ENCODE data around the gene TMEM220. TPM values are rescaled to one million over a fixed set of nuclear protein-coding genes. Genes with fewer than 3 reads are reported as not detected.

TMEM220 gene
- total RNA-seq, result under 1 TPM; 0.24 to 0.94 TPM

DNA sequence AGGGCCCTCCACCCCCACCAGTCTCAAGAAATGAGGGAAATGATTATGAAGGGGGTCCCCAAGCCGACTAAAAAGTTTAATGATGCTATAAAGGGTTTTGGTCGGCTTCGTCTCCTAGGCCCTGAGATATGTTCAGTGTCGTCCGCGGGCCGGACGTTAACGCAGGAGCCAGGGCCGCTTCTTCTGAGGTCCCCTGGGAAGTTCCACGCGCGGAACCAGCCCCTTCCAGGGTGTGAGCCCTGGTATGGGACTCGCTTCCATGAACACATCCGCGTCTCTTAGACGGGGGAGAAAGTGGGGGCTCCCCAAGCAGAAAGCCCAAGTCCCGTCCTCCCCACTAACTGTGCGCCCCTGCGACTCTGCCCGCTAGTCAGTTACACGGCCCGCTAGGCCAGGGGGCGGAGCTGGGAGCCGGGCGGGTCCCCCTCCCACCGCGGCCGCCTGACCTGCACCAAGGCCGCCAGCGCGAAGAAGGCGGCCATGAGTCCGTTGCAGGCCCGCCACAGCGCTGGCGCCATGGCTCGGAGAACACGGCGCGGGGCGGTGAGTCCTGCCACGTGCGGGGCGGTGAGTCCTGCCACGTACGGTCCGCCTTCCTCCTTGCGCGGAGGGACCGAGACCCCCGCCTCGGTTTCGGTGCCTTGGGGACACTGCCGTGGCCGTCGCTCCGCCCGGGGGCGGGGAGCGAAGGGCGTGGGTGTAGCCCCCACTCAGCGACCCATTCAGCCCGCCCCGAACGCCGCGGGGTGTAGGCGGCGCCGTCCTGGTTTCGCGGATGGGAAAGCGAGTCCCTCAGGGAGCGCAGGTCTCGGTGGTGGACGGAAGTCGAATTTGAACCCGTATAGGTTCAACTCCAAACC is at the start of gene TMEM220:
Gene TMEM220 (minus strand): TSS at position 690 of the 860 bp plus-strand sequence. CDS start 172 bp downstream, at position 518.
- Mint-ChIP-seq H3K36me3 (no peaks in the 10 kb centered on the region), H3K9me3 (no peaks in the 10 kb centered on the region), H3K27me3 (peaks cover 3% of the 10 kb centered on the region), H3K27ac (peak within 1 kb of the TSS; percentile 42), H3K4me1 (ENCODE audit: low read depth) (peaks cover 20% of the 10 kb centered on the region), H3K4me3 (peak within 1 kb of the TSS; percentile 78)
- CTCF ChIA-PET, result interaction anchor here (1.1 kb wide), 2 partner anchors 27 to 83 kb away, joined by 3 read pairs; no protein-coding TSS in a partner anchor
- peak; percentile 42 for DNase-seq
- POLR2A ChIA-PET, result no interaction called here
- intact Hi-C loops (cut with micrococcal nuclease), result loop anchor here (1.0 kb wide), 1 partner anchor 32 kb away; the partner anchor contains the start of genes ADPRM and SCO1

DNA sequence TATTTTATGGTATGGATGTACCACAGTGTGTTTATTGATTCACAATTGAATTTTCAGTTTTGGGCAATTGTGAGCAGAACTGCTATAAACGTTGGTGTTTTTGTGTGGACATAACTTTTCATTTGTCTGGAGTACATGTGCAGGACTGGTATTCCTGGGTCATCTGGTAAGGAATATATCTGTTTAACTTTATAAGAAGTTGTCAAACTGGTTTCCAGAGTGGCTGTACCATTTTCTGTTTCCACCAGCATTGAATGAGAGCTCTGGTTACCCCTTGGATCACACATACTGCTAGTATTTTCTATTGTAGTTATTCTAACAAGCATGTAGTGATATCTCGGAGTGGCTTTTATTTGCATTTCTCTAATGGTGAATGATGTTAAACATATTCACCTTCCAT is 49.8 kb upstream of the TMEM220 start:
- H3K4me3 Mint-ChIP-seq, result no peak overlapping the region
- H3K36me3 Mint-ChIP-seq, result peaks cover 3% of the 10 kb centered on the region
- H3K27ac Mint-ChIP-seq, result no peak overlapping the region
- H3K9me3 Mint-ChIP-seq, result peaks cover 12% of the 10 kb centered on the region
- H3K27me3 Mint-ChIP-seq, result peaks cover 5% of the 10 kb centered on the region
- POLR2A ChIA-PET, result no interaction called here
- intact Hi-C loops (cut with micrococcal nuclease), result no loop called here
- no peak for DNase-seq
- no peaks in the 10 kb centered on the region for H3K4me1 Mint-ChIP-seq (ENCODE audit: low read depth)
- CTCF ChIA-PET, result no interaction called here

DNA sequence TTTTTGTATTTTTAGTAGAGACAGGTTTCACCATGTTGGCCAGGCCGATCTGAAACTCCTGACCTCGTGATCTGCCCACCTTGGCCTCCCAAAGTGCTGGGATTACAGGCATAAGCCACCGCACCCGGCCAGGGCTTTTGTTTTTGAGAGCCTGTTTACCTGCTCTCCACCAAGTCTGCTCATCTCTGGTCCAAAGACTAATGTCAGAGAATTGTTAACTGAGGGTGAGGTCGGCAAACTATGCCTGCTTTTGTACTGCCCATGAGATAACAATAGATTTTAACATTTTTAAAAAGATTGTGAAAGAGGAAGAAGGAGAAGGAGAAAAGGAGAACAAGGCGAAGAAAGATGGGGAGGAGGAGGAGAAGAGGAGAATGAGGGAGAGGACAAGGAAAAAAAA is 48.1 kb upstream of the TMEM220 start:
- Mint-ChIP-seq H3K4me3 (no peak overlapping the region), H3K36me3 (peaks cover 3% of the 10 kb centered on the region), H3K27ac (no peak overlapping the region), H3K9me3 (peaks cover 6% of the 10 kb centered on the region), H3K4me1 (ENCODE audit: low read depth) (no peaks in the 10 kb centered on the region), H3K27me3 (no peaks in the 10 kb centered on the region)
- ChIA-PET CTCF (no interaction called here), POLR2A (no interaction called here)
- no peak for DNase-seq
- intact Hi-C loops (cut with micrococcal nuclease), result no loop called here

DNA sequence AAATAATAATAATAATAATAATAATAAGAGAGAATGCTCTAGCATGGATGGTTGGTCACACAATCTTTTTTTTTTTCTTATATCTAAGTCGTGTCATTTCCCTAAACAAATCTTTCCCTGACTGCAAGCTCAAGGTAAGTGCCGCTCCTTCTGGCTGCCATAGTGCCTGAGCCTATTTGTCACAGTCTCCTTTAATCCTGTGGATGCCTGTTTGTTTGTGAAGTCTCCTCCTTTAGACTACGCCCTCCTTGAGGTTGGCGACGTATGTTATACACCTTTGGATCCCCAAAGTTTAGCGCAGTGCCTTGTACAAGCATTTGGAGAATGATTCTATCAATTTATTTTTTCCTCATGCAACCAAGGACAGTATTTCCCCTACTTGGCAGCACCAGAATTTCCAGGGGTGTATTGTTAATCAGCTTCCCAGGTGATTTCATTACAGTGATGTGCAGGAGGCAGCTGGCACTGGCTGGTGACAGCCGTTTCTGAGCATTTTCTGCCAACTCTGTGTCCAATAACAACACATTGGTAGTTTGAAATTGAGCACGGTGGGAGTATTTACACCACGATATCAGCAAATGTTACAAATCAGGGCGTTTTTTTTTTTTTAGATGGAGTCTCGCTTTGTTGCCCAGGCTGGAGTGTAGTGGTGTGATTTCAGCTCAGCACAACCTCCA is 47.4 kb upstream of the TMEM220 start:
- no peaks in the 10 kb centered on the region for H3K27me3 Mint-ChIP-seq
- ChIA-PET POLR2A (no interaction called here), CTCF (no interaction called here)
- intact Hi-C loops (cut with micrococcal nuclease), result no loop called here
- H3K9me3 Mint-ChIP-seq, result peaks cover 5% of the 10 kb centered on the region
- no peak overlapping the region for H3K27ac Mint-ChIP-seq
- H3K4me3 Mint-ChIP-seq, result no peak overlapping the region
- no peak for DNase-seq
- peaks cover 3% of the 10 kb centered on the region for H3K36me3 Mint-ChIP-seq
- no peaks in the 10 kb centered on the region for H3K4me1 Mint-ChIP-seq (ENCODE audit: low read depth)

DNA sequence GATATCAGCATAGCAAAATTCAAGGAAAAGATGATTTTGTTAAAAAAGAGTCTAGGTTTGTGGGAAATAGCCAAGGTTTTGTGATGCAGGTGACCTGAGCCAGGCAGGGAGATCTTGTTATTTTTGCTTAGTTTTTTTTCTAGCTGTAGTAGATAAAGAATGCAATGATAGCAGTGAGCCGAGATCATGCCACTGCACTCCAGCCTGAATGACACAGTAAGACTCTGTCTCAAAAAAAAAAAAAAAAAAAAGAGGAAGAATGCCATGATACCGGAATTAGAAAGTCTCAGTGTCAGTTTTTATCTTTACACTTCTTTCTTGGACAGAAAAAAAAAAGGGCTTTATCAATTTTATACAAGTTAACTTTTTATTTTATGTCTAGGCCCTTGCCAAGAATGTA is 46.6 kb upstream of the TMEM220 start:
- POLR2A ChIA-PET, result no interaction called here
- Mint-ChIP-seq H3K36me3 (peaks cover 5% of the 10 kb centered on the region), H3K27me3 (no peaks in the 10 kb centered on the region), H3K4me3 (no peak overlapping the region), H3K27ac (no peak overlapping the region), H3K9me3 (peaks cover 13% of the 10 kb centered on the region), H3K4me1 (ENCODE audit: low read depth) (no peaks in the 10 kb centered on the region)
- CTCF ChIA-PET, result no interaction called here
- intact Hi-C loops (cut with micrococcal nuclease), result no loop called here
- no peak for DNase-seq

DNA sequence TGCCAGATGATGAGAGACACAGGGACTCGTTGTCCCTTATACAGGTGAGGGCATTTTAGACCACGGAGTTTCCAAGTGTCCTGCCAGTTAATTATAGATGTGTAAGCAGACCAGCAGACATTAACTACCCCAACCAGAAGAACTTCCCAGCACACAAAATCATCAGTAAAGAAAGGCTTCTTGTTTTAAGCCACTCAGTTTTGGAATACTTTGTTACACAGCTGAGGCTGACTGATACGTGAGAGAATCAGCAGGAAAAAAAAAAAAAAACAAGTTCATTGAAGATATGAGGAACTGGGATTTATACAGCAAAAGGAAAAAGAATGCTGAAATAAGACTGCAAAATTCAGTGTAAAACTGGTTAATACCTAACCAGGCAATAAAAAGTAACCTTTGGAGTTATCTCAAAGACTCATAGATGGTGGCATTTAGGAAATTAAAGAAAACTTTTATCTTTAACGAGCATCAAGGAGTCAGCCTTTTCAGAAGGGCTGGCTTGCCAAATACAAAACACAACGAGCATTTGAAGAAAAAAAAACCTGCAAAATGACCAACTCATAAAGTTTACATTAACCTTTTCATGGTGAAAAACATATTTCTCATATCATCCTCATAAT is 46.0 kb upstream of the TMEM220 start:
- Mint-ChIP-seq H3K27ac (no peak overlapping the region), H3K27me3 (no peaks in the 10 kb centered on the region), H3K9me3 (peaks cover 14% of the 10 kb centered on the region), H3K36me3 (peaks cover 5% of the 10 kb centered on the region), H3K4me1 (ENCODE audit: low read depth) (no peaks in the 10 kb centered on the region), H3K4me3 (no peak overlapping the region)
- intact Hi-C loops (cut with micrococcal nuclease), result no loop called here
- ChIA-PET POLR2A (no interaction called here), CTCF (no interaction called here)
- no peak for DNase-seq

DNA sequence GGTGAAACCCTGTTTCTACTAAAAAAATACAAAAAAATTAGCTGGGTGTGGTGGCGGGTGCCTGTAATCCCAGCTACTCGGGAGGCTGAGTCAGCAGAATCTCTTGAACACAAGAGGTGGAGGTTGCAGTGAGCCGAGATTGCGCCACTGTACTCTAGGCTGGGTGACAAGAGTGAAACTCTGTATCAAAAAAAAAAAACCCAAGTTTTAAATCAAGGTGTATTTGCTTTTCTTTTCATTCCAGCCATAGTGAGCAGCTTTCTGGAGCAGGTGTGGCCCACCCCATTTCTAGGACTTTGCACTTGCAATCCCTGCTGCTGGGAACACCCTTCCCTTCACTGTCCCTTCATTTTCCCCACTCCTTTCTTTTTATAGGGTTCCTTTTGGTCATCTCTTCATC is 45.2 kb upstream of the TMEM220 start:
- CTCF ChIA-PET, result no interaction called here

DNA sequence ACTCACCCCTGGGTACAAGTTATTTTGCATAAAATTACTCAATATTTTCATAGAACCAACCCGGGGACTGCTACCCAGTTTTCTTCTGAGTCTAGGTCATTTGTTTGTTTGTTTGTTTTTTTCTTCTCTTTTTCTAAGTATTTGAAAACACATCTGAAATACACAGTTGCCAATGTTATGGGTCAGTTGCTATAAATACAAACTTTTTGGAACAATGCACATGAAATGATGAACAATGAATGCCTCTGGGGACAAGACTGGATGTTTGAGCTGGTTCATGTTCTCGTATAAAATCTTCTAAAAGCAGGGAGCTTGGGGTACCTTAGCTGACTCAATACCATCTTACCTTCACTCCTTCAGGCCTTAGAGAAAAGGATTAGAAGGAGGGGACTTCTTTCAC is 43.6 kb upstream of the TMEM220 start:
- ChIA-PET CTCF (interaction anchor here (0.8 to 3.0 kb wide), 10 partner anchors 12 to 126 kb away, joined by 3 to 15 read pairs (median 4); no protein-coding TSS in a partner anchor), POLR2A (no interaction called here)
- Mint-ChIP-seq H3K4me1 (ENCODE audit: low read depth) (no peaks in the 10 kb centered on the region), H3K4me3 (no peak overlapping the region), H3K27me3 (no peaks in the 10 kb centered on the region), H3K27ac (no peak overlapping the region), H3K9me3 (peaks cover 14% of the 10 kb centered on the region), H3K36me3 (peaks cover 5% of the 10 kb centered on the region)
- DNase-seq, result no peak
- intact Hi-C loops (cut with micrococcal nuclease), result no loop called here

More for the DNA sequence above, 45.2 kb upstream of the TMEM220 start:
- POLR2A ChIA-PET, result no interaction called here
- DNase-seq, result no peak
- Mint-ChIP-seq H3K36me3 (peaks cover 5% of the 10 kb centered on the region), H3K27me3 (no peaks in the 10 kb centered on the region), H3K27ac (no peak overlapping the region), H3K4me1 (ENCODE audit: low read depth) (no peaks in the 10 kb centered on the region), H3K9me3 (peaks cover 14% of the 10 kb centered on the region), H3K4me3 (no peak overlapping the region)
- intact Hi-C loops (cut with micrococcal nuclease), result no loop called here

DNA sequence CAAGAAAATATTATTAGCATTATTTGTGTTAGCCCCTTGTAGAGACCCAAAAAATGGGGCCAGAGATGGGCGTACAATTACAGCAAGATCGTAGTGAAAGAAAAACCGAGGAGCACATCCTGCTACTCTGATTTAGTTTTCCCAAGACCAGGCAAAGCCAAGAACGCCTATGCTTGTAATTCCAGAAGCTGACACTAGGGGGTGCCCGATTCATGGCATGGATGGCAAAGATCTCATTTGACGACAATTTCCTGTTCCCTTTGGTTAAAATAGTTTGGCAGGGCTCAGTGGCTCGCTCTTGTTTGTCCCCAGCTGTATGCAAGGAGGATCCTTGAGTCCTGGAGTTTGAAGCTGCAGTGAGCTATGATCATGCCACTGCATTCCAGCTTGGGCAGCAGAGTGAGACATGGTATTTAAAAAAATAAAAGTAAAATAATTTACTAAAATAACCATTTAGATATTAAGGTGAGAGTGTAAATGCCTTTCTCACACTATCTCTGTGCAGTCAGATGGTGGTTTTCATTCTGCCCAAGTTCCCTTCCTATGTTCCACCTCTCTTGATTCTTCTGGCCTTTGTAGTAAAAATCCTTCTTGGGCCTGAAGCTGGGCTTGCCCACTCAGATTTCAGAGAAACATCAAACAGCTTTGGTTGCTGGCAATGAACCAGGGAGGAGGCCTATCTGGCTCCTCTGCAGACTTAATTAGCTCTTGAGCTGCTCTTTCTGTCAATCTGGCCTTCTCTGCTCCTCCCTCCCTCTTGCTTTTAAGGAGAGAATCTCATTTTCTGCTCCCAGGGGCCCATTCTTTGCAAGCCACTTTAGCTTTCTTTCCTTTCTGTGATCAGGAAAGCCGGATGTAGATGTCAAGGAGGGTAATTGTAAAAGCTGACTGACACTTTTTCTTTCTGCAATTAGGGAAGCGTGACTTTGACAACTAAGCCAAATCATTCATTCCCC is 42.9 kb upstream of the TMEM220 start:
- POLR2A ChIA-PET, result no interaction called here
- Mint-ChIP-seq H3K4me1 (ENCODE audit: low read depth) (no peaks in the 10 kb centered on the region), H3K4me3 (no peak overlapping the region), H3K27me3 (no peaks in the 10 kb centered on the region), H3K27ac (no peak overlapping the region), H3K9me3 (peaks cover 14% of the 10 kb centered on the region), H3K36me3 (peaks cover 5% of the 10 kb centered on the region)
- DNase-seq, result peak; percentile 60
- CTCF ChIA-PET, result interaction anchor here (0.7 to 3.0 kb wide), 13 partner anchors 9 to 126 kb away, joined by 3 to 15 read pairs (median 4); partner anchors contain the start of gene PIRT
- intact Hi-C loops (cut with micrococcal nuclease), result loop anchor here (1.0 kb wide), 1 partner anchor 73 kb away; no protein-coding TSS in a partner anchor

DNA sequence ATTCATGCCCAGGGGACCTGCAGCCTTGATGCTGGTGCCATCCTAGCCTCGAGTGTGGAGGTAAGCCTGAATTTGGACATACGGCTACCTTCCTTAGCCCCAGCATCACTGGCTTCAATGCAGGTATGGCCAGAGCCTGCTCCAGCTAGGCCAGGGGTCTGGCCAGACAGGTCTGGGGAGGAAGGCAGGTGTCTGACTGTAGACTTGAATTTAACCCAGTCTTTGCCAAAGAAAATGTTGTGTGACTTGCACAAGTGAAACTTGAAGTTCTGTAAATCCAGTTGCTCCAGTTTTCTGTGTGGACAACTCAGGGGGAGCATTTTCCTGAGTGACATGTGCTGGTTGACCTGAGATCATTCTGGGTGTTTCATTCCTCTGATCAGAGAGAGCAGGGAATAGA is 41.3 kb upstream of the TMEM220 start:
- intact Hi-C loops (cut with micrococcal nuclease), result no loop called here
- H3K9me3 Mint-ChIP-seq, result peaks cover 19% of the 10 kb centered on the region
- CTCF ChIA-PET, result interaction anchor here (2.5 kb wide), 1 partner anchor 17 kb away, joined by 13 read pairs; no protein-coding TSS in a partner anchor
- H3K4me3 Mint-ChIP-seq, result no peak overlapping the region
- H3K27me3 Mint-ChIP-seq, result no peaks in the 10 kb centered on the region
- POLR2A ChIA-PET, result no interaction called here
- DNase-seq, result no peak
- H3K27ac Mint-ChIP-seq, result no peak overlapping the region
- no peaks in the 10 kb centered on the region for H3K4me1 Mint-ChIP-seq (ENCODE audit: low read depth)
- H3K36me3 Mint-ChIP-seq, result peaks cover 5% of the 10 kb centered on the region

DNA sequence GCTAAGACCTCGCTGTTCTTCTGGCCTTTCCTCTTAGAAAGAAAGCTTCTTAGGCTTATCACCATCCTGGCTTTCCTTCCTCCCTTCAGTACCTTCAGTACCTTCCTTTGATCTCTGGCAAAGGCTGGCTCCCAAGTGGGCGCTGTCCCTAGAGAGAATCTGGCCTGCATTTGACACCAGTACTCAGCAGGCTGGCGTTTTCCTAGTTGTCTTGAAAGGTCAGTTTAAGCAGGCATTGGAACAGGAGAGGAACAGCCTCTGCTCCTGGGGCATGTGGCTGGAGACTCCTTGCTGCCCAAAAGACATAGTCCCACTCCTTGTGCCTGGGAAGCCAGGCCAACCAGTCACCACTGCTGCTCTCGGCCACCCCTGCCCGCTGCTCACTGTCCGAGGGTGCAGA is 40.0 kb upstream of the TMEM220 start:
- POLR2A ChIA-PET, result no interaction called here
- CTCF ChIA-PET, result interaction anchor here (1.6 kb wide), 1 partner anchor 123 kb away, joined by 4 read pairs; no protein-coding TSS in a partner anchor
- no peaks in the 10 kb centered on the region for H3K27me3 Mint-ChIP-seq
- H3K36me3 Mint-ChIP-seq, result peaks cover 5% of the 10 kb centered on the region
- no peak overlapping the region for H3K4me3 Mint-ChIP-seq
- no peak for DNase-seq
- H3K4me1 Mint-ChIP-seq (ENCODE audit: low read depth), result no peaks in the 10 kb centered on the region
- intact Hi-C loops (cut with micrococcal nuclease), result no loop called here
- no peak overlapping the region for H3K27ac Mint-ChIP-seq
- peaks cover 21% of the 10 kb centered on the region for H3K9me3 Mint-ChIP-seq

Data from activated CD4-positive, alpha-beta memory T cell treated with anti-CD3 and anti-CD28 coated beads for 36 hours (primary cell).